CD4-positive, alpha-beta T cell treated with Interleukin-2 at 100 ng/mL for 4 hours (primary cell): Measurements from ENCODE around the gene WBP1.
"Not testable (repeated sequence)": the region's sequence is repeated elsewhere in the genome, so short reads cannot be mapped to it uniquely, and the experiment has no call there.

Source experiments
- DNase-seq: peaks from one replicate; pipeline ENCODE4 v3.0.0-alpha.2; 2020; ENCODE audit warnings: low spot score

The WBP1 gene

GRCh38 chr2:74458132-74458937 is at the start of gene WBP1:
Gene WBP1 (plus strand): TSS chr2:74458438. CDS start chr2:74458603, 165 bp downstream.
- DNase-seq = peak; percentile 100

GRCh38 chr2:74413001-74413698 is 45.1 kb upstream of the WBP1 start:
- DNase-seq = no peak

GRCh38 chr2:74414441-74414840 is 43.8 kb upstream of the WBP1 start:
- no peak for DNase-seq

- DNase-seq = no peak
Measured at GRCh38 chr2:74414881-74415761, 43.1 kb upstream of the WBP1 start.

GRCh38 chr2:74415762-74416395 is 42.4 kb upstream of the WBP1 start:
- no peak for DNase-seq

GRCh38 chr2:74416778-74417177 is 41.5 kb upstream of the WBP1 start:
- DNase-seq = no peak

GRCh38 chr2:74417197-74417596 is 41.0 kb upstream of the WBP1 start:
- DNase-seq = no peak

GRCh38 chr2:74417763-74418162 is 40.5 kb upstream of the WBP1 start:
- DNase-seq = no peak

GRCh38 chr2:74418312-74418711 is 39.9 kb upstream of the WBP1 start:
- DNase-seq = no peak

GRCh38 chr2:74419345-74419744 is 38.9 kb upstream of the WBP1 start:
- DNase-seq = no peak

GRCh38 chr2:74420006-74420405 is 38.2 kb upstream of the WBP1 start:
- no peak for DNase-seq

- DNase-seq = not testable (repeated sequence)
Measured at GRCh38 chr2:74420443-74421103, 37.7 kb upstream of the WBP1 start.

GRCh38 chr2:74421221-74421870 is 36.9 kb upstream of the WBP1 start, which contains the start of the genes C2orf81 and WDR54:
Gene C2orf81 (minus strand): TSS chr2:74421619. CDS start chr2:74421560, 59 bp downstream.
Gene WDR54 (plus strand): TSS chr2:74421730. CDS start chr2:74422154, 424 bp downstream.
- peak; percentile 94 for DNase-seq

GRCh38 chr2:74423231-74424095 is 34.8 kb upstream of the WBP1 start:
- no peak for DNase-seq

- DNase-seq = no peak
Measured at GRCh38 chr2:74424139-74424992, 33.9 kb upstream of the WBP1 start.

GRCh38 chr2:74424995-74425406 is 33.2 kb upstream of the WBP1 start:
- DNase-seq = no peak

GRCh38 chr2:74425523-74425922 is 32.7 kb upstream of the WBP1 start:
- no peak for DNase-seq

- no peak for DNase-seq
Measured at GRCh38 chr2:74426181-74426758, 32.0 kb upstream of the WBP1 start.
